ENCODE measurements around the gene XAF1. TPM values are rescaled to one million over a fixed set of nuclear protein-coding genes. Genes with fewer than 3 reads are reported as not detected.
"Not testable (repeated sequence)": the region's sequence is repeated elsewhere in the genome, so short reads cannot be mapped to it uniquely, and the experiment has no call there.

The XAF1 gene
- total RNA-seq, 1 donor from 2014 or later, result 41.7 TPM

DNA sequence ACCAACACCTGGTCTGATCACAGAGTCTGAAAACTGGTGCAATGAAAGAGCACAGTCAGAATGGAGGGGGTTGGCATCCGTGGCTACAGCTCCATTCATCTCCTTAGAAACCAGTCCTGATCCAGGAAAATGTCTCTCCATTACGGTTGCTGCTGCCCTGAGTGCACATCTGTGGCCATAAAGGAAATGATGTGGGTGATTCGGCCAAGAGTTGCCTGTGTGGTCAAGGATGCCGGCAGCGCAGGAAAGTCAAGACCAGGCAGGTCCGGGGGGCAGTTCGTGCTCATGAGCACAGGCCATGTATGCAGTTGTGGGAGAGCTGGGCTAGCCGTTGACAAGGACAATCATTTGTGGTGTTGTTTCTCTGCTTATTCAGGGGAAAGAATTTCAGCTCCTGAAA is 5.9 kb downstream of the XAF1 start:
- Mint-ChIP-seq H3K36me3 (ENCODE audit: low read depth) (peaks cover 85% of the 10 kb centered on the region), H3K9me3 (peaks cover 15% of the 10 kb centered on the region), H3K27ac (no peak overlapping the region), H3K4me1 (ENCODE audit: low read depth) (peaks cover 80% of the 10 kb centered on the region), H3K4me3 (no peak overlapping the region), H3K27me3 (ENCODE audit: insufficient read depth) (no peaks in the 10 kb centered on the region)
- intact Hi-C loops (cut with micrococcal nuclease), result no loop called here
- no peak for DNase-seq (ENCODE audit: low spot score)

DNA sequence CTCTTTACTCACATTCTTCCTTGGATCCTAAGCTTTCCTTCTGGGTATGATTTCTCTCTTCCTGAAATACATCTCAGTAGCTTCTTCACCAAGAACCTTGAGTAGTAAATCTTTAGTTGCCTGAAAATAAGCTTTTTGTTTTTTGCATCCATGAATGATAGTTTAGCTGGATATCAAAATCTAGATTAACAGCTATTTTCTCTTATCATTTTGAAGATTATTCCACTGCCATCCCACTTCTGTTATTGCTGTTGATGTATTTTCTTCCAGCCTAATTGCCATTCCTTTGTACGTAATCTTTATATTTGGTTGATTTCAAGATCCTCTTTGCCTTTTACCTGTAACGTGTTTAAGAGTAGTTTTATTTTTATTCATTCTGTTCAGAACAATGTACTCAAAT is 12.6 kb downstream of the XAF1 start:
- H3K4me1 Mint-ChIP-seq (ENCODE audit: low read depth), result peaks cover 31% of the 10 kb centered on the region
- intact Hi-C loops (cut with micrococcal nuclease), result no loop called here
- H3K27ac Mint-ChIP-seq, result no peak overlapping the region
- no peak for DNase-seq (ENCODE audit: low spot score)
- no peak overlapping the region for H3K4me3 Mint-ChIP-seq
- H3K36me3 Mint-ChIP-seq (ENCODE audit: low read depth), result peaks cover 95% of the 10 kb centered on the region
- no peaks in the 10 kb centered on the region for H3K27me3 Mint-ChIP-seq (ENCODE audit: insufficient read depth)
- H3K9me3 Mint-ChIP-seq, result peaks cover 67% of the 10 kb centered on the region

DNA sequence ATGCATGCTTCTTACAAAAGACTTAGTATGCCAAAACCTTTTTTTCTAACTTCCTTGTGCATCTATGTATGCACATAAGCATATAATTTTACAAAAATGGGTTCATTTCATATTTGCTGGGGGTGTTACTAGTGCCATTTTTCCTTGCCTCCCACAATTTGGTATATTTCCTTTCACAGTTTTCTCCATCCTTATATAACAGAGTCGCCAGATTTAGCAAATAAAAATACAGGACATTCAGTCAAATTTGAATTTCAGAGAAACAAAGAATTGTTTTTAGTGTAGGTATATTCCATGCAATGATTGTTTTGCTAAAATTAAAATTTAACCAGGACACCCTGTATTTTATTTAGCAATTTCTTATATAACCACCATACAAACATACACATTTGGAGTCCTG is 16.2 kb downstream of the XAF1 start:
- Mint-ChIP-seq H3K4me3 (no peak overlapping the region), H3K27ac (no peak overlapping the region), H3K27me3 (ENCODE audit: insufficient read depth) (no peaks in the 10 kb centered on the region), H3K36me3 (ENCODE audit: low read depth) (peaks cover 83% of the 10 kb centered on the region), H3K9me3 (peaks cover 69% of the 10 kb centered on the region), H3K4me1 (ENCODE audit: low read depth) (no peaks in the 10 kb centered on the region)
- intact Hi-C loops (cut with micrococcal nuclease), result no loop called here
- DNase-seq (ENCODE audit: low spot score), result no peak

DNA sequence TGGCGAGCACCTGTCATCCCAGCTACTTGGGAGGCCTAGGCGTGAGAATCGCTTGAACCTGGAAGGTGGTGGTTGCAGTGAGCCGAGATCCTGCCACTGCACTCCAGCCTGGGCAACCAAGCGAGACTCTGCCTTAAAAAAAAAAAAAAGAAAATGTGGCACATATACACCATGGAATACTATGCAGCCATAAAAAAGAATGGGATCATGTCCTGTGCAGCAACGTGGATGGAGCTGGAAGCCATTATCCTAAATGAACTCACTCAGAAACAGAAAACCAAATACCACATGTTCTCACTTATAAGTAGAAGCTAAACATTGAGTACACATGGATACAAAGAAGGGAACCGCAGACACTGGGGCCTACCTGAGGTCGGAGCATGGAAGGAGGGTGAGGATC is 19.1 kb downstream of the XAF1 start:
- H3K4me1 Mint-ChIP-seq (ENCODE audit: low read depth); H3K4me3 Mint-ChIP-seq; intact Hi-C loops (cut with micrococcal nuclease); H3K27ac Mint-ChIP-seq; H3K27me3 Mint-ChIP-seq (ENCODE audit: insufficient read depth); DNase-seq (ENCODE audit: low spot score): not testable (repeated sequence)
- Mint-ChIP-seq H3K9me3 (peaks cover 65% of the 10 kb centered on the region), H3K36me3 (ENCODE audit: low read depth) (peaks cover 72% of the 10 kb centered on the region)

DNA sequence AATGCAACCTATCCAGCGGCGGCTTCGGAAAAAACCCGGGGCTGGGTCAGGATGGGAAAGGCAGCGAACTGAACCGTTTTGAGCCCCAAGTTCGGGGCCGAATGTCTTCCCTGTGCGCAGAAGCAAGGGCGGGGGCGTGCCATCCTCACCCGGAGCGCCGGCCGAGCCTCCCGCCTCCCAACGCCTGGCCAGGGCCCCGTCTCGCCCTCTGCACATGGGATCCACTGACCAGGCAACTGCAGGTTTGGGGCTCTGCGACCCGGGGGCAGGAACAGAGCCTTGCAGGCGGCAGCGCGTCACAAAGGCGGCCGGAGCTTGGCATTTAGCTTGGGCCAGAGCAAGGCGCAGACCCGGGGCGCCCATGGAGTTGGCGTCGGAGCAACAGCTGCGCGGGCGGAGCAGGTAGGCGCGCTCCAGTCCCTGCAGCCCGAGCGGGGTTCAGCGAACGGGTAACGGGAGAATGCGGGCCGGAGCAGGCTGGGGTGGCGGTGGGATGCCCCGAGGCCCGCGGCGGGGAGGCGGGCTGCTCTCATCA is 20.1 kb downstream of the XAF1 start, which contains the start of gene FBXO39:
TSS of gene FBXO39 (plus strand) at position 345 of the 535 bp plus-strand sequence. CDS start 3,654 bp downstream, outside the sequence.
- no peak for DNase-seq (ENCODE audit: low spot score)
- Mint-ChIP-seq H3K4me3 (no peak within 1 kb of the TSS), H3K9me3 (peaks cover 67% of the 10 kb centered on the region), H3K27ac (no peak within 1 kb of the TSS), H3K27me3 (ENCODE audit: insufficient read depth) (no peaks in the 10 kb centered on the region), H3K36me3 (ENCODE audit: low read depth) (peaks cover 67% of the 10 kb centered on the region), H3K4me1 (ENCODE audit: low read depth) (no peaks in the 10 kb centered on the region)
- intact Hi-C loops (cut with micrococcal nuclease), result no loop called here

DNA sequence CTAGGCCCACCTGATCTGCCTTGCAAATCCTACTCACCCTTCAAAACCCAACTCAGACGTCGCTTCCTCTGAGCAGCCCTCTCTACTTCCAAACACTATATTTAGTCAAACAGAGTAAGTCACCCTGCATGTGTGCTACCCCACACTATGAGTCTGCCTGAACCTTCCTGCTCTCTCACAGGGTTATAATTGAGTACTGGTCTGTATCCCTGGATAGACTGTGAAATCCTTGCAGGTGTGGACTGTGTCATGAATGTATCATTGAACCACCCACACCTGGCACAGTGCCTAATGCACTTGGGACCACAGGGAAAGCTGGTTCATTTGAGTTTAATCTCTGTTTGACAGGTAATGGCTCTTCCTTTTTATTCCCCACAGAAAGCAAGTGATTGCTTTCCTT is 23.6 kb downstream of the XAF1 start:
- intact Hi-C loops (cut with micrococcal nuclease), result no loop called here
- Mint-ChIP-seq H3K4me1 (ENCODE audit: low read depth) (no peaks in the 10 kb centered on the region), H3K27me3 (ENCODE audit: insufficient read depth) (no peaks in the 10 kb centered on the region), H3K36me3 (ENCODE audit: low read depth) (peaks cover 38% of the 10 kb centered on the region), H3K4me3 (no peak overlapping the region), H3K27ac (no peak overlapping the region), H3K9me3 (peaks cover 71% of the 10 kb centered on the region)
- DNase-seq (ENCODE audit: low spot score), result no peak

DNA sequence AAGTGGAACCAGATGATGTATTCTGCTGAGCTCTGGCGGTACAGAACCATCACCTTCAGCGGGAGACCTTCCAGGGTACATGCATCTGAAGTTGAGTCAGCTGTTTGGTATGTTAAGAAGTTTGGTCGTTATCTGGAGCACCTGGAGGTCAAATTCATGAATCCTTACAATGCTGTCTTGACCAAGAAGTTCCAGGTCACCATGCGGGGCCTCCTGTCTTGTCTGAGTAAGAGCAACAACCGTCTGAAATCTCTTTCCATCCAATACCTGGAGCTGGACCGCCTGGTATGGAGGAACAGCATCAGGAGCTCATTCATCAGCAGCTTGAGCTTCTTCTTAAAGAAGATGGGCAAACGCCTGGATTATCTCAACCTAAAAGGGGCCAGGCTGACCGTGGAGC is 24.2 kb downstream of the XAF1 start:
- H3K9me3 Mint-ChIP-seq, result peaks cover 74% of the 10 kb centered on the region
- H3K27me3 Mint-ChIP-seq (ENCODE audit: insufficient read depth), result no peaks in the 10 kb centered on the region
- no peak overlapping the region for H3K4me3 Mint-ChIP-seq
- H3K27ac Mint-ChIP-seq, result no peak overlapping the region
- no peaks in the 10 kb centered on the region for H3K4me1 Mint-ChIP-seq (ENCODE audit: low read depth)
- DNase-seq (ENCODE audit: low spot score), result no peak
- H3K36me3 Mint-ChIP-seq (ENCODE audit: low read depth), result peaks cover 33% of the 10 kb centered on the region
- intact Hi-C loops (cut with micrococcal nuclease), result no loop called here

DNA sequence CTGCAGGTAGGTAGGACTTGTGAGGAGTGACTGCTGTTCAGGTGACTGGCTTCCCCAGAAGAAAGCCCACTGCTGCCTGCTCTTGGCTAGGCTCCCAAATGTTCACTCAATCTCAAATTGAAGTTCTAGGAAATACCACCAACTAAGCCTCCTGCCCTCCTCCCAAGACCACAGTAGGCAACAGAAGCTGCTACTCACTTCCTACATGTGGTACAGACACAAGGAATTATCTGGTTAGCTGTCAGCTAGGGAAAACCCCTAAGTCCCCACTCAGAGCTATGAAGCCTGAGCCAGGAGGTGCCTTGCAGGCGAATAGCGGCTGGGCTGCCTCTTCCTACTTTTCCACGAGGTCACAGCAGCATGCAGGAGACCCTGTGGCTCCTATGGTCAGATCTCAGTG is 25.0 kb downstream of the XAF1 start:
- peaks cover 3% of the 10 kb centered on the region for H3K27me3 Mint-ChIP-seq (ENCODE audit: insufficient read depth)

DNA sequence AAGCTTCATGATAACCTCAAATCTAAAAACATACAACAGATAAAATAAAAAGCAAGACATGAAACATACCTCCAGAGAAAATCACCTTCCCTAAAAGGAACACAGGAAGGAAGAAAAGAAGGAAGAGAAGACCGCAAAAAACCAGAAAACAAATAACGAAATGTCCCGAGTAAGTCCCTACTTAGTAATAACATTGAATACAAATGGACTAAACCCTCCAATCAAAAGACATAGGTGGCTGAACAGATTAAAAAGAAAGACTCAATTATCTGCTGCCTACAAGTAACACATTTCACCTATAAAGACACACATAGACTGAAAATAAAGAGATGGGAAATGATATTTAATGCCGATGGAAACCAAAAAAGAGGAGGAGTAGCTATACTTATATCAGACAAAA is 26.4 kb downstream of the XAF1 start:
- Mint-ChIP-seq H3K27me3 (ENCODE audit: insufficient read depth) (peaks cover 11% of the 10 kb centered on the region), H3K27ac (no peak overlapping the region), H3K36me3 (ENCODE audit: low read depth) (peaks cover 30% of the 10 kb centered on the region), H3K9me3 (peaks cover 87% of the 10 kb centered on the region), H3K4me1 (ENCODE audit: low read depth) (no peaks in the 10 kb centered on the region), H3K4me3 (no peak overlapping the region)
- intact Hi-C loops (cut with micrococcal nuclease), result no loop called here
- no peak for DNase-seq (ENCODE audit: low spot score)

More for the DNA sequence above, 25.0 kb downstream of the XAF1 start:
- Mint-ChIP-seq H3K36me3 (ENCODE audit: low read depth) (peaks cover 33% of the 10 kb centered on the region), H3K9me3 (peaks cover 83% of the 10 kb centered on the region), H3K27ac (no peak overlapping the region), H3K4me1 (ENCODE audit: low read depth) (no peaks in the 10 kb centered on the region), H3K4me3 (no peak overlapping the region)
- intact Hi-C loops (cut with micrococcal nuclease), result no loop called here
- DNase-seq (ENCODE audit: low spot score), result no peak

DNA sequence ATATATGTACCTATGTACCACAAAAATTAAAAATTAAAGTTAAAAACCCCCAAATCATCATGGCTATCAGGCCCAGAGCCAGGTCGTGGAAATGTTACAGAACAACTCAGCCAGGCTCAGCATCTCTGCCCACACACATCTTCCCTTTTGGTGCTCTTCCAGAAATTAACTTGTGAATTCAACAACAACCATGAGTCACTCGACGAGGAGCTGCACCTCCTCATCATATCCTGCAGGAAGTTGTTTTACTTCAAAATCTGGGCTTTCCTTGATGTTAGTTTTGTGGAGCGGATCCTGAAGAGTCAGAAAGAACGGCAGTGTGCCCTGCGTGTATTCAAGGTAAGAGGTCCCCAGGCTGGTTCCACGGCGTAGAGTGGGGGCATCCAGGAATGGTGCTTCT is 30.8 kb downstream of the XAF1 start:
- H3K4me1 Mint-ChIP-seq (ENCODE audit: low read depth), result no peaks in the 10 kb centered on the region
- no peak overlapping the region for H3K4me3 Mint-ChIP-seq
- no peak for DNase-seq (ENCODE audit: low spot score)
- intact Hi-C loops (cut with micrococcal nuclease), result no loop called here
- peaks cover 9% of the 10 kb centered on the region for H3K36me3 Mint-ChIP-seq (ENCODE audit: low read depth)
- no peak overlapping the region for H3K27ac Mint-ChIP-seq
- H3K27me3 Mint-ChIP-seq (ENCODE audit: insufficient read depth), result peaks cover 24% of the 10 kb centered on the region
- peaks cover 59% of the 10 kb centered on the region for H3K9me3 Mint-ChIP-seq

DNA sequence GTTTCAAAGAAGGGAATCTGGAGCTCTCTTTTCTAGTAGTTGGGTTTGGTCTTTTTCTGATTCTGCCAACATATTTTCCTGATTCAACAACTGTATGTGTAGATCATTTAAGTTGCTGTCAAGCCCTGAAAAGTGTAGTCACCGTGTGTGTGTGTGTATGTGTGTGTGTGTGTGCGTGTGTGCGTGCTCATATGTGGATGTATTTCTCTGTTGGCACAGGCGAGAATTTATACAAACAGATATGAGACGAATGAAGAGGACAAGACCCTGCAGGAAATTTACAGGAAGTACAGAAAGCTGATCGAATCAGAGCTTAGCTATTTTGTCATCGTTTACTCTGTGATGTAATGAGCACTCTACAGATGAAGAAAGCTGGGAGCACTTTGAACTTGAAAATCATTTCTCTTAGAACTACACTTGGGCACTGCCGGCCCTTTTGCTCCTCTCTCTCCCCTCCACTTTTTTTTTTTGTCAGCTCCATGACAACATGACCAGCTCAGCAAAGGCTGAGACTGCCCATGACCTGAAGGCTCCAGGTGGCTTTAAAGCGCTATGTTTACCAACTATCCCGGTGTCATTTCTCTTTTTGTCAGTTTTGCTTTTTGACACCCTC is 31.3 kb downstream of the XAF1 start:
- Mint-ChIP-seq H3K27me3 (ENCODE audit: insufficient read depth) (peaks cover 25% of the 10 kb centered on the region), H3K36me3 (ENCODE audit: low read depth) (peaks cover 6% of the 10 kb centered on the region), H3K4me1 (ENCODE audit: low read depth) (no peaks in the 10 kb centered on the region), H3K4me3 (no peak overlapping the region), H3K9me3 (peaks cover 53% of the 10 kb centered on the region), H3K27ac (no peak overlapping the region)
- intact Hi-C loops (cut with micrococcal nuclease), result no loop called here
- no peak for DNase-seq (ENCODE audit: low spot score)

DNA sequence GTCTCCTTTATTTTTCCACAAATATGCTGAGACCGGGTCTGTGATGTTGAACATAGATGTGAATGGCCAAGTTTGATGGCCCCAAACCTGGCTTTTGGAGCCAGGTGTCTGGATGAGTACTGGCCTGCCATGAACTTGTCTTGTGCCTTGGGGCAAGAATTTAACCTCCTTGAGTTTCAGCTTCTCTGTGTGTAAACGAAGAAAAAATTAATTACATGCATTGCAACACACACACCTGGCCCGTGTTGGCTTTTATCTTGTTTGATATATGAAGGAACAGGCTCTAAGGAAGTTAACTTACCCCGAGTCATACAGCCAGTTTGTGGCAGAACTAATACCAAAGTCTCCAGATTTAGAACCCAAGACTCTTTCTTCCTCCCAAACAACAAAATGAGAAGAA is 33.3 kb downstream of the XAF1 start:
- Mint-ChIP-seq H3K36me3 (ENCODE audit: low read depth) (peaks cover 6% of the 10 kb centered on the region), H3K27ac (no peak overlapping the region), H3K4me3 (no peak overlapping the region), H3K27me3 (ENCODE audit: insufficient read depth) (peaks cover 28% of the 10 kb centered on the region), H3K9me3 (peaks cover 36% of the 10 kb centered on the region), H3K4me1 (ENCODE audit: low read depth) (peaks cover 6% of the 10 kb centered on the region)
- intact Hi-C loops (cut with micrococcal nuclease), result no loop called here
- DNase-seq (ENCODE audit: low spot score), result no peak

DNA sequence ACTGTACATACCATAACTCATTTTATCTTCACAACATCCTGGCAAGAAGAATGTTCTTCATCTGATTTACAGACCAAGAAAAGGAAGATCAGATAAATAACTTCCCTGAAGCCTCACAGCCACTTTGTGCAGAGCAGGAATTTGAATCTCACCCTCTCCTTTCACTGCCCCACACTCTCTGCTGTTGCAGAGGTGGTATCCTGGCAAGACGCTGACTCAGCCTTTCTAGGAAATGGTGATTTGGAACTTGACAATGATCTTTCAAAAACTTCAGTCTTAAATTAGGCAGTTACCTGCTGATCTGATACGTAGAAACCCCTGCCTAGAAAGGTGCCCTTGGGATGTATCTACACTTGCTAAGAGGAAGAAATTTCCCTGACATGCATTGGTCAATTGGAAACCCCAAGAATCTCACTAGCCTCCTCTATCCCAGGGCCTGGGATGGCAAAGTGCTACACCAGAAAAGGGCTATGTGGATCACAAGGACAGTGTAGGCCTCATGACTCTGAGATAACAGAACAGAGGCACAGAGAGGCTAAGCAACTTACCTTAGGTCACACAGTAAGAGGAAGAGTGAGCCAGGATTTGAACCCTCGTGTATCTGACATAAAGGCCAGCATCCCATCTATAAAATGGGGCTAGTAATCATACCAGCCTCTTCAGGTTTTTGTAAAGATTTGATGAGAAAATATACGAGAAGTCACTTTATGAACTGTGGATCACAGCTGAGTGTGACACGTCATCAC is 38.1 kb downstream of the XAF1 start:
- intact Hi-C loops (cut with micrococcal nuclease), result no loop called here
- no peak for DNase-seq (ENCODE audit: low spot score)
- Mint-ChIP-seq H3K9me3 (no peaks in the 10 kb centered on the region), H3K36me3 (ENCODE audit: low read depth) (no peaks in the 10 kb centered on the region), H3K4me1 (ENCODE audit: low read depth) (peaks cover 6% of the 10 kb centered on the region), H3K27me3 (ENCODE audit: insufficient read depth) (peaks cover 19% of the 10 kb centered on the region), H3K27ac (no peak overlapping the region), H3K4me3 (no peak overlapping the region)

Data from activated T-helper 1 cell treated with anti-CD3 and anti-CD28 coated beads, Interleukin-12 subunit alpha, Interleukin-12 subunit beta, Interleukin-2, Interleukin-4 antibody, amounts not matched to agents 30 ng/mL and 10 ng/mL and 1 ng/mL, durations not matched to agents 14 hours and 24 hours and 36 hours (primary cell).